GM21381 (cell line): ENCODE data around the gene SACS.
"Not testable (repeated sequence)": the region's sequence is repeated elsewhere in the genome, so short reads cannot be mapped to it uniquely, and the experiment has no call there.

Source experiments
- ATAC-seq: cut with Tn5 transposase; IDR thresholded peaks from one replicate; pipeline ENCODE4 v1.9.1; 2021; ENCODE audit warnings: mild to moderate bottlenecking, moderate library complexity; ENCODE audit not compliant: unreplicated experiment

SACS gene

DNA sequence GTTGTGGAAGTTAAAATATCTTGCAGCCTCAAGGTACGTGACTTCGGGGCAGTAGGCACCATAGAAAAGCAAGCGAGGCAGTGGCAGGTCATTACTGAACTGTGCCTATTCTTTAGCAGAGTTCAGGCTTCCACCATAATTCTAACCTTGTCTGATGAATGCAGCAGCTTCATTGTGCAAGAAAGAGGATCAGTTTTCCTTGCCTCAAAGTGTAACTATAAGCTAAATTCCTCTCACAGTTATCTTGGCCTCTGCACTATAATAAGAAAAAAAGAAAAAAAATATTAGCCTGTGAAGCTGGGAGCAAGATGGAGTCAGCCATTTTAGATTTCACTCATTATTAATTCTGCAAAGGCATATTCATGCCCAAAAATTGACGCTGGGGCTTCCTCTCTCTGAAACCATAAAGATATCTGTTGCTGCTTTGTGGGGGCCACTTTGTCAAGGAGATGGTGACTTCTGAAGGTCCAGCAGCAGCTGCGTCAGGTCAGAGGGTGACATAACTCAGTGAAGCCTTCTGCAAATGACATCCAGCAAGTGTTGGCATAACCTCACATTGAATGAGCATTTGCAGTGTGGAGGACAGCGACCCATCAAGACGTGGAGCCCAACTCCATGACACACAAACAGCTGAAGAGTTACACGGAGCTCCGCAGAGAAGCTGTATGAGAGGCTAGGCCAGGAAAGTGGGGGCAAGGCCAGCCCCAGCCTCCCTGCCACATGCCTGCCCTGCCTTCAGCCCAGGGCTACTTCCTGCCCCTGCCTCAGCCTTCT, 23.1 kb upstream of the SACS start:
- ATAC-seq: no peak

DNA sequence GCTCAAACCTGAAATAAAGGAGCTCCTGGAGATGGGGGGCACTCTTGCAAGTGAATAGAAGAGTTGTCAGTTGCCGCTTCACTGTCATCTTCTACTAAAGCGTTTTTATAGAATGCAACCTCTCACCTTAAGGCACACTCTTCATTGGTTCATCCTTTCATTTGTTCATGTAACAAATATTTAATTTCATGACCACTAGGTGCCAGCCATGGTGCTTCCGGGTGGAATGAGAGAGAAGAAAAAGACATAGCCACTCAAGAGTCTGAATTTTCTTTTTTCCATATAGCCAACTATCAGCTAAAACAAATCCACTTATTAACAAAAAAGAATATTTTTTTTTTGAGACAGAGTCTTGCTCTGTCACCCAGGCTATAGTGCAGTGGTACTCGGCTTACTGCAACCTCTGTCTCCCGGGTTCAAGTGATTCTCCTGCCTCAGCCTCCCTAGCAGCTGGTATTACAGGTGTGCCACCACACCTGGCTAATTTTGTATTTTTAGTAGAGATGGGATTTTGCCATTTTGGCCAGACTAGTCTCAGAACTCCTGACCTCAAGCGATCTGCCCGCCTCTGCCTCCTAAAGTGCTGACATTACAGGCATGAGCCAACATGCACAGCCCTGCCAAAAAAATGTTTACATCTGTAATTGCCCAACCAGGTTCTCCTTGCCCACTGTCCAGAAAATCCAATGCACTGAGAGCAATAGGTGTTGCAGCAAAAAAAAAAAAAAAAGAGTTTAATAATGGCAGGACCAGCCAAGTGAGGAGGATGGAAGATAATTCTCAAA, 22.1 kb upstream of the SACS start:
- ATAC-seq: no peak

DNA sequence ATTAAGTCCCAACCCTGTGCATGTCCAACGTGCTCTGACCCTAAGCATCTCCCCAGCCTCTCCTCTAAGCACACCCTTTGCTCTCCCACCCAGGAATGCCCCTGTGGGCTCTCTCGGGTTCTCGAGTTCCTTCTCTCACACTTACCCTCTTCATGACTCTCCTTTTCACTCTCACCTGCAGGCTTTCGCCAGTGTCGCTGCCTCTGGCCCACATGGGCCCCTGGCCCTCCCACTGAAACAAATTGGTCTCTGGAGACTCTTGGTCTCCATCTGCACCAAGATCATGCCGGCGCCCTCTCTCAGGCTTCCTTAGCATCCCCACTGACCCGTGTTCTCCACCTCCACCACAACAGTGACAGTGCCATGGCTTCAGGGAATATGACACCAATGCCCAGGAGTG, 19.6 kb upstream of the SACS start:
- no peak for ATAC-seq

- ATAC-seq: no peak
Observed at GRCh38 chr13:23450340-23451046, 17.0 kb upstream of the SACS start.

DNA sequence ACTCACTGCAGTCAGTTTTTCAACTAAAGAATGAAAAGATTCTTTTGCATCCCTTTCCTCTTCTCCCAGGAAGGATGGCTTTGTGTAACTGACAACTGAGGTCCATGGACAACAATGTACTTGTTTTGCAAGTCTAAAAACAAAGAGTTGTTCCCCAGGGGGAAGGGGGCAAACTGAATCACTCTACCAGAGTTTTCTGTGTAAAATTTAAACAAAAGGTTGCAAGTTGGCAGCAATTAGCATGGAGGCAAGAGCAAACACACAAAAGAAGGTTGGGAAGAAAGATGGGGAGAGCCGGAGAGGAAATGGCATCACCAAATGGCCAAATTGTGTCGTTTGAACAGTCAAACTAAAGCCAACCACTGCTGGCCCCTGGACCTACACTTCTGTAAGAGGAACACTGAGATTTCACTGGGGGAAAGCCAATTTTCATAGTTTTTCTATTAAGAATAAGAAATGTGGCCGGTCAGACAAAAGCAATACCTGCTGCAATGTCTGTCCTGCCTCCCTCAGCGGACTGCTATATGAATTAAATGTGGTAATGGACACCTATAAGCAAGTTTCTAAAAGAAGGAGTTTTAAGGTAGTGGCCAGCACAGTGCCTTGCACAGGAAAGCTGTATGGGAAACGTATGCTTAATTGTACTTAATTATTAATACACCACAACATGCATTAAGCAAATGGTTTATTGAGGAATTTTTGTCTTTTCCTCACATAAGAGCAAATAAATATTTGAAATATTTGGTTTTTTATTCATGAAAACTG, 16.1 kb upstream of the SACS start:
- ATAC-seq: no peak

GRCh38 chr13:23447927-23448326, 14.4 kb upstream of the SACS start:
- ATAC-seq: no peak

DNA sequence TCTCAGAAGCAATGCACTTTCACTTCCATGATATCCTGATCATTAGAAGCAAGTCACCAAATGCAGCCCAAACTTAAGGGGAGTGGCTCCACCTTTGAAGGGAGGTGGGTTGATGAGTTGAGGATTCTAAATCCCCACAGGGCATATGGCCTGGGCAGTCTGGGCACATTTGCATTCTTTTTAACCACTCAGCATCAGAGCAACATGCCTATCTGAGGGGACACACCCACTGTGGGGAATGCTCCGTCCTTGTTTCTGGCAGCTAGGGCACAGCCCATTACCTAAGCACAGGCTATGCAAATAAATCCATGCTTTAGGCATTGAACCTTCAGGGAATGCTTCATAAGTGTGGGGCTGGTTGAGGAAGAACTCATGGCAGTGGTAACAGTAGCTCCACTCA, 12.3 kb upstream of the SACS start:
- no peak for ATAC-seq

DNA sequence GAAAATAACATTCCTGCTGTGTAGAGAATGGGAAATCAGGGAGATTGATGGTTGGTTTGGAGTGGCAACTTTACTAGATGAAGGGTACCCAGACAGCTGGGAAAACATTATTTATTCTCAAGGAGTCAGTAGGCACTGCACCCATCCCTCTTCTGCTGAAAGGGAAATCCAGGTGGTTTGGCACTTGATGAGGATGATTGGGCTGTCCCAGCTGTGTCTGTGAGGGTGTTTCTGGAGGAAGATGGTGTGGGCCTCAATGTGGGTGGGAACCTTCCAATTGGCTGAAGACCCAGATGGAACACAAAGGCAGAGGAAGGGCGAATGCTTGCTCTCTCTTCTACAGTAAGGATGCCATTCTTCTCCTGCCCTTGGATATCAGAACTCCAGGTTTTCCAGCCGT, 10.4 kb upstream of the SACS start:
- ATAC-seq: no peak

GRCh38 chr13:23443110-23443509, 9.6 kb upstream of the SACS start:
- no peak for ATAC-seq

GRCh38 chr13:23440821-23441618, 7.5 kb upstream of the SACS start:
- ATAC-seq: no peak

- not testable (repeated sequence) for ATAC-seq
Observed at GRCh38 chr13:23440324-23440723, 6.8 kb upstream of the SACS start.

- ATAC-seq: no peak
Observed at GRCh38 chr13:23437916-23438315, 4.4 kb upstream of the SACS start.

GRCh38 chr13:23436680-23437079, 3.2 kb upstream of the SACS start:
- no peak for ATAC-seq

- ATAC-seq: no peak
Observed at GRCh38 chr13:23434491-23434890, 989 bp upstream of the SACS start.

- no peak for ATAC-seq
Observed at GRCh38 chr13:23432626-23433025, 876 bp downstream of the SACS start.

- no peak for ATAC-seq
Observed at GRCh38 chr13:23430664-23431063, 2.8 kb downstream of the SACS start.

GRCh38 chr13:23427881-23428528, 5.5 kb downstream of the SACS start:
- ATAC-seq: no peak

DNA sequence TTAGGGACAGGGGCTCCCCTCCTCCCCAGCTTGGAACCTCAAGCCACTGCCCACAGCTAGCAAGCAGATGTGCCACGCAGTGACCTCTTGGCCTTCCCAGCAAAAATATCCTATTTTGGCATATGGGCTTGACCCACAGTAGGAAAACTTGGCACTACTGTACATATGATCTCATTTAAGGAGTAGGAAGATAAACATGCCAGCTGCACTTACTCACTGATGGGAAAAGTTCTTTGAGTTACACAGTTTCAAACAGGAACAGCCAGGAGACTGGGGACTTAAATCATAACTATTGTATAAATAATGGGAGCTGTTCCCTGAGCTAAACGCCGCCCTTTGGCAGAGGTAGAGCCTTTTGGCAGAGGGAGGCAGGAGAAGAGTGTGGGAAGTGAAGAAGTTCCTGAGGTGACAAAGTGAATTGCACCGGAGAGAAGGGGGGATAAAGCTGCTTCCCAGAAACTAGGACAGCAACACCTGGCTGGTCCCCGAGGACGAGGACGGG, 6.1 kb downstream of the SACS start:
- ATAC-seq: no peak

DNA sequence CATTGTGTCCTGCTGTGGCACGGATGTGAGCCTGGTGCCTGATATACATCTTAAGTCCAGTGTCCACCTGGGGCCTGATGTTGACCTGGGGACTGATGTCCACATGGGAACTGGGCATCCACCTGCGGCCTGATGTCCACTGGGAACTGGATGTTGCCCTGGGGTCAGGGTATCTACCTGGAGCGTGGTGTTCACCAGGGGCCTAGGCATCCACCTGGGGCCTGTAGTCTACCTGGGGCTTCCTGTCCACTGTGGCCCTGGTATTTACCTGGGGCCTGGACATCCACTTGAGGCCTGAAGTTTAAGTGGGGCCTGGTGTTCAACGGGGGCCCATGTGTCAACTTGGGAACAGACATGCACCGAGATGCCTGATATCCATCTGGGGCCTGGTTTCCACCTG, 11.9 kb downstream of the SACS start:
- no peak for ATAC-seq
